Measurements from ENCODE around the gene KCNMA1. TPM values are rescaled to one million over a fixed set of nuclear protein-coding genes. Genes with fewer than 3 reads are reported as not detected.

Gene KCNMA1
- total RNA-seq, 1 experiment from 2014 or later: 0.49 TPM

DNA sequence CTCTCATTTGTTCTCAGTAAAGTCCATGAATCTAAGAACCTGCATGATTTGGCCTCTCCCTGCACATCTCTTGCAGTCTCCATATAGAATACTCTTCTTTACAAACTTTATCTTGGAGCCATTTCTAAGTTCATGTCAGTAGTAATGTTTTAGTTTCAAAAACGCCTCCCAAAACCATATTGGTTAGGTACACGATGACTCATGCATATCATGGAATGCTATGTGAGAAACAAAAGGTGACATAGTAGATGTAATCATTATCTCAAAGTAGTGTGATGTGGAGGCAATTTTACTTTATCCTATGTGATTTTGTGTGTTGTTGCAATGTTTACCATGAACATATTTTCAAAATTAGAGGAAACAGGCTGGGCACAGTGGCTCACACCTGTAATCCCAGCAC, 520.7 kb downstream of the KCNMA1 start (continued):
- TF ChIP-seq, protein P1, sequence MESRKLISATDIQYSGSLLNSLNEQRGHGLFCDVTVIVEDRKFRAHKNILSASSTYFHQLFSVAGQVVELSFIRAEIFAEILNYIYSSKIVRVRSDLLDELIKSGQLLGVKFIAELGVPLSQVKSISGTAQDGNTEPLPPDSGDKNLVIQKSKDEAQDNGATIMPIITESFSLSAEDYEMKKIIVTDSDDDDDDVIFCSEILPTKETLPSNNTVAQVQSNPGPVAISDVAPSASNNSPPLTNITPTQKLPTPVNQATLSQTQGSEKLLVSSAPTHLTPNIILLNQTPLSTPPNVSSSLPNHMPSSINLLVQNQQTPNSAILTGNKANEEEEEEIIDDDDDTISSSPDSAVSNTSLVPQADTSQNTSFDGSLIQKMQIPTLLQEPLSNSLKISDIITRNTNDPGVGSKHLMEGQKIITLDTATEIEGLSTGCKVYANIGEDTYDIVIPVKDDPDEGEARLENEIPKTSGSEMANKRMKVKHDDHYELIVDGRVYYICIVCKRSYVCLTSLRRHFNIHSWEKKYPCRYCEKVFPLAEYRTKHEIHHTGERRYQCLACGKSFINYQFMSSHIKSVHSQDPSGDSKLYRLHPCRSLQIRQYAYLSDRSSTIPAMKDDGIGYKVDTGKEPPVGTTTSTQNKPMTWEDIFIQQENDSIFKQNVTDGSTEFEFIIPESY (IDR thresholded peaks at IDR 0.05; ENCODE audit: extremely low read depth, insufficient replicate concordance, low read length): no peak
- TF ChIP-seq SRF (IDR thresholded peaks at IDR 0.05; ENCODE audit: low read depth): no peak
- no peak for TF ChIP-seq TCF7L2 (IDR thresholded peaks at IDR 0.05; ENCODE audit: borderline replicate concordance, extremely low read depth, insufficient read depth, insufficient read length)
- no peak for TF ChIP-seq CBX3 (IDR thresholded peaks at IDR 0.05; ENCODE audit: low read depth)

DNA sequence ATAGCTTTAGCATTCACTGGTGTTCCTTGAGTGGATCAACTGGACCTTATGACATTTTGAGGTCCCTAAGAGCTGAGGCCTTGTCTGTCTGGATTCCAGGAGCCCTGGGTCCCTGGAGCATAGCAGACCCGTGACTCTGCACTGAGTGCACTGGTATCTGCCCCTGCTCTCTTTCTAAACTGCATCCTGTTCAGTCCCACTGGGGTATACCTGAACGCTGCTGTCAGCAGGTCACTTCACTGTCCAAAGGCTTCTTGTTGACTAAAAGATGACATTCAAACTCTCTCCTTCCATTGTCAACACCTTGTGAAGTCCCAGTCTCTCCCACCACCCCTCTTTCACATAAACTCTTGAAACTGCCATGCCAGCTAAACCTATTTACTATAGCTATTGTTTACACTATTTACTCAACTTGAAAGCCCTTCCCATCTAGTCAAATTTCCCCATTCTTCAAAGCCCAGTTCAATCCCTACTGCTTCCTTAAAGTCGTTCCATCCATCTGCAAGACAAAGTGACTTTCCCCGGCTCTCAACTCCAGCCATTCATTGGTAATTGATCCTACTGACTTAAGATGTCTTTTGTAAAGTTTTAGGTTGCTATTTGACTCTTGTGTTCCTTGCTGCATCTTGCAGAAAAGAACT, 523.3 kb downstream of the KCNMA1 start:
- H3K9me2 ChIP-seq (ENCODE audit: insufficient read depth): no peaks in the 10 kb centered on the region
- no TSS peak for BruUV-seq (replicated peaks)
- H3K9ac ChIP-seq (ENCODE audit: low read length): no peak overlapping the region
- POLR2A ChIA-PET: no interaction called here
- TF ChIP-seq POLR2AphosphoS5 (IDR thresholded peaks at IDR 0.05; ENCODE audit: low read depth, low read length): no peak
- no peak for TF ChIP-seq RAD21 (IDR thresholded peaks at IDR 0.05; ENCODE audit: low read depth)
- TF ChIP-seq CEBPB (IDR thresholded peaks at IDR 0.05; ENCODE audit: low read depth): no peak
- no peak for TF ChIP-seq SP1 (IDR thresholded peaks at IDR 0.05; ENCODE audit: low read depth)
- TF ChIP-seq EZH2phosphoT487 (IDR thresholded peaks at IDR 0.05; ENCODE audit: borderline replicate concordance): no peak
- no peak for TF ChIP-seq TCF7L2 (IDR thresholded peaks at IDR 0.05; ENCODE audit: borderline replicate concordance, extremely low read depth, insufficient read depth, insufficient read length)
- no peak for TF ChIP-seq SIN3A (IDR thresholded peaks at IDR 0.05; ENCODE audit: low read depth)
- TF ChIP-seq ZFX (IDR thresholded peaks at IDR 0.05): no peak
- no peak for TF ChIP-seq SRF (IDR thresholded peaks at IDR 0.05; ENCODE audit: low read depth)
- no peak for TF ChIP-seq ELF1 (IDR thresholded peaks at IDR 0.05; ENCODE audit: borderline replicate concordance, low read depth)
- TF ChIP-seq POLR2A (IDR thresholded peaks at IDR 0.05; ENCODE audit: borderline replicate concordance, extremely low read depth, insufficient read depth, insufficient read length): no peak
- no peak for TF ChIP-seq YY1 (IDR thresholded peaks at IDR 0.05; ENCODE audit: extremely low read depth, insufficient replicate concordance, low read depth, low read length)
- TF ChIP-seq, protein P2, sequence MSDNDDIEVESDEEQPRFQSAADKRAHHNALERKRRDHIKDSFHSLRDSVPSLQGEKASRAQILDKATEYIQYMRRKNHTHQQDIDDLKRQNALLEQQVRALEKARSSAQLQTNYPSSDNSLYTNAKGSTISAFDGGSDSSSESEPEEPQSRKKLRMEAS (IDR thresholded peaks at IDR 0.05): no peak
- TF ChIP-seq, protein P3, sequence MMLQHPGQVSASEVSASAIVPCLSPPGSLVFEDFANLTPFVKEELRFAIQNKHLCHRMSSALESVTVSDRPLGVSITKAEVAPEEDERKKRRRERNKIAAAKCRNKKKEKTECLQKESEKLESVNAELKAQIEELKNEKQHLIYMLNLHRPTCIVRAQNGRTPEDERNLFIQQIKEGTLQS (IDR thresholded peaks at IDR 0.05): no peak
- TF ChIP-seq CBX3 (IDR thresholded peaks at IDR 0.05; ENCODE audit: low read depth): no peak
- TF ChIP-seq, protein P1 (IDR thresholded peaks at IDR 0.05; ENCODE audit: extremely low read depth, insufficient replicate concordance, low read length): no peak
- no peak for TF ChIP-seq JUND (IDR thresholded peaks at IDR 0.05)
- CTCF ChIA-PET: interaction anchor here (0.9 kb wide), 1 partner anchor 1712 kb away, joined by 3 read pairs; the partner anchor contains the start of gene ZNF503
- H4K20me1 ChIP-seq (ENCODE audit: insufficient read depth): no peaks in the 10 kb centered on the region
- RAD21 ChIA-PET (ENCODE audit: low non-redundant PET in 1 of 2, low total read pairs in 2 of 2, uncharacterized antibody in 2 of 2, unreplicated experiment in 2 of 2): no interaction called here
- H3K4me2 ChIP-seq (ENCODE audit: low read length): no peak overlapping the region
- no peaks in the 10 kb centered on the region for H3K9me3 ChIP-seq (ENCODE audit: control insufficient read depth in 1 of 2, insufficient read depth in 1 of 2, low read depth in 1 of 2, low read length in 2 of 2)
- ATAC-seq (no peak), DNase-seq (ENCODE audit: low read depth, low spot score) (no peak)
- intact Hi-C loops (cut with micrococcal nuclease): loop anchor here (5.0 kb wide), 1 partner anchor 1077 kb away; no protein-coding TSS in a partner anchor
- H3K4me1 ChIP-seq (ENCODE audit: control insufficient read depth in 1 of 2, insufficient read depth in 2 of 2, low read length in 2 of 2): no peaks in the 10 kb centered on the region
- peaks cover 16% of the 10 kb centered on the region for H3K27me3 ChIP-seq (ENCODE audit: insufficient read depth, low read length)
- no peak overlapping the region for H2AFZ ChIP-seq (ENCODE audit: low read depth, low read length, poor library complexity, severe bottlenecking)
- no peaks in the 10 kb centered on the region for H3K79me2 ChIP-seq (ENCODE audit: insufficient read depth, low read length)
- H3K27ac ChIP-seq (ENCODE audit: low read depth, low read length): no peak overlapping the region
- H3K36me3 ChIP-seq (ENCODE audit: control insufficient read depth in 1 of 2, insufficient read depth in 2 of 2, low read length in 2 of 2): no peaks in the 10 kb centered on the region
- no peak overlapping the region for H3K4me3 ChIP-seq (replicated peaks in 1 of 2; ENCODE audit: low read depth in 1 of 2, low read length in 2 of 2)

All from HCT116 (cell line).